Erythroblast (primary cell): ENCODE data around the gene PINK1.

Experiments used
- DNase-seq, 2 experiments: peaks; one replicate each; lab custom pipeline; 2025; lab: John Stamatoyannopoulos, UW
- GATA1 ChIP-seq: IDR thresholded peaks from 2 replicates; pipeline ENCODE4 v1.6.1; 2011; ENCODE audit warnings: low read depth, mild to moderate bottlenecking, control low read depth, low read length, moderate library complexity
- POLR2A ChIP-seq: IDR thresholded peaks from 2 replicates; pipeline ENCODE4 v1.6.1; 2011; ENCODE audit warnings: mild to moderate bottlenecking, low read length

PINK1 gene

GRCh38 chr1:20689645-20690056 lies 56.4 kb downstream of the PINK1 start:
- DNase-seq, result no peak
- TF ChIP-seq GATA1, result no peak

DNA sequence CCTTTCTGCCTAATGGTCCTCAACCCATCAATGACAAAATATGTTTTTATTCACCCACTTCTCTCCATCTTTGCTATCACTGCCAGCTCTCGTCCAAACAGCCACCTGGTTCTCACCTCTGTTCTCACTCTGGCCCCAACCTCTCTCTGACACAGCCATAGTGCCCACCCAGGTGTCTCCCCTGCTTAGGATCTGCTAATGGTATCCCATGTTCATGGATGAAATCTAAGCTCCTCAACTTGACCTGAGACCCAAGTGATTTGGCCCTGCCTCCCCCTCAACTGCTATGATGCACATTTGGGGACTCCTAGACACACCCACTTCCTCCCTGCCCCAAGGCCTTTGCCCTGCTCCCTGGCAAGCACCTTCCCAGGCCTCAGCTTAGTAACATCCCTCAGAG lies 58.6 kb downstream of the PINK1 start:
- DNase-seq, result no peak
- no peak for TF ChIP-seq GATA1

DNA sequence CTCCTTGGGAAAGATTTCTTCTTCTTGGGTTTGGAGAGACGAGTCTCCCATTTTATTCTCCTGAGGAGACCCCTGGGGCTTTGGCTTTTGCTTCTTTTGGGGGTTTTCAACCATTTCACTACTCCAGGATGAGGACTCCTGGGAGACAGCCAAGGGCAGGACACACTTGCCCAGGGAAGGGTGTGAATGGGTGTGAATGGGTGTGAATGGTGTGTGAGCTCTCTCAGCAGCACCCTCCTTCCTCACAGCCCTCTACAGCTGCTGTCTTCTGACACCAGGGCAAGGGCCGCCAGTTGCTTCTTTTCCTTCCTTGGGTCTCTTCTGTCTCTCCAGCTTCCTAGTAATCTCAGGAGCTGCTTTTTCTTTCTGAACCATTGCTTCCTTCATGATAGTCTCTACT lies 60.4 kb downstream of the PINK1 start:
- TF ChIP-seq POLR2A (no peak), GATA1 (no peak)
- no peak for DNase-seq

DNA sequence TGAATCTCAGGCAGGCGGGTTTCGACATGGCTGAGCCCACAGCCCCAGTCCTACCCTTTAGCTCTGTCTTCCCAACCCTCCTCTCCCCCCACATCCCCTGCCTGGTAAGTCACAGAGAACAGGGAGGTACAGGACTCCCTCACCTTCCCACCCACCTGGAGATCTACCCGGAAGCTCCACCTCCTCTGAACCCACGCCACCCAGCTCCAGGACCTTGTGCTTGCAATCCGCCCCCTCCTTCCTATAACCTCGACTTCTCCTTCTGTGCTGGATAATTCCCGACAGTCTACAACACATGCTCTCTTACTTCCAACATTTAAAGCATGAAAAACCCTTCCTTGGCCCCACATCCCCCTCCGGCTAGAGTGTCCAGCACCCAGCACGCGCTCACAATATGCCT lies 62.3 kb downstream of the PINK1 start:
- DNase-seq, result no peak
- no peak for TF ChIP-seq POLR2A
- no peak for TF ChIP-seq GATA1

DNA sequence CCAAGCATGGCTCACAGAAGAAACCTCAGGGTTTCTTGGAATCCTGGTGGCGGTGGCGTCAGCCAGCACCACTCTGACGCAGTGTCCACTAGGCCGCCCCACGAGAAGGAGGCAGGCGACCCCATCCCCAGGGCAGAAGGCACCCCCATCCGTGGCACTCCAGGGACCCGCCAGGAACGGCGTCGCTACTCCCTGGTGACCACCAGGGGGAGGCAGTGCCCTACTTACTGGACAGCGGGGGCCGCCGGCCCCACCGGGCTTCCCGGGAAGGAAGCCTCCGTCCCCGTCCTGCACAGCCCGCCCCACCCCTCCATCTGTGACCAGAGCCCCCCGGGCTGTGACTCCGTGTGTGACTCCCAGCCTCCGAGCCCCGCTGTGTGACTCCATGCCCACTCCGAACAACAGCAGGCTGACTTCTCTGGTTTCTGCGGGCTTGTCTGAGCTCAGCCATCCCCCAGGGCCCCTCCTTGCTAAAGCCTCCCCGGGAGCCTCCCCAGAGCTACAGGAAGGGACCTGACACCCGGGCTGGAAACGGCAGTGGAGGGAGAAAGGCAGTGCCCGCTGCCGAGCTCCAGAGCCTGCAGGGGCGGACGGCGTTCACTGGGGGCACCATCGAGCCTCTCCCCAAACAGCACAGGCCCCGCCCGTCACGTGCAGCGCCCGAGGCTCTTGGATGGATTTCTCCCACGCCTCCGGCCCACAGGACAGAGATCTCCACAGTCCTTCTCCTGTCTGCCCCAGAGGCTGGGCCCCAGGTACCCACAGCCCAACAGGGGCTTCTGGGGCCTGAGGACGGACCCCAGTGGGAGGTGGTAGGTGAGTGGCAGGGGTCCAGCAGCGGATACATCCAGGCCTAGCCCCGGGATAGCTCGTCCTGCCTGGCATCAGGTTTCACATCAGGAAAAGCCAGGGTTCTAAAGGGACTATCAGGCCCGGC lies 63.4 kb downstream of the PINK1 start:
- DNase-seq, result peak; percentile 82 to 89
- TF ChIP-seq POLR2A, result no peak
- no peak for TF ChIP-seq GATA1

DNA sequence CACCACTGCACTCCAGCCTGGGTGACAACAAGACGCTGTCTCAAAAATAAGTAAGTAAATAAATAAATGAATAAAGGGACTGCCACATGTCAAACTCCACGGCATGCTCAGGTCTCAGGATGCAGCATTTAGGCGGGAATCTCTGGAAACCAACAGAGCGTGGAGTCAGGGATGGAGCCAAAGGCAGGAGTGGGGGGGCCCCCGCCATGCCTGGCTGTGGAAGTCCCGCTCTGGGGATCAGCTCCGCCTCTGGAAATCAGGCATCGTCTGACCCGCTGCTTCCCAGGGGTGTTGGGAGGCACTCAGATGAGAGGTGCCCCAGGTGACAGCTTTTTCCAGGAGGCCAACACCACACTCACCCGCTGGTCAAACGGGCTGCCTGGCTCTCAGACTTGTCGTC lies 64.3 kb downstream of the PINK1 start:
- no peak for DNase-seq
- no peak for TF ChIP-seq POLR2A
- TF ChIP-seq GATA1, result no peak

- DNase-seq, result no peak
- TF ChIP-seq POLR2A (no peak), GATA1 (no peak)
These were observed 65.1 kb downstream of the PINK1 start for GRCh38 chr1:20698195-20698910.

GRCh38 chr1:20699558-20699957 lies 66.3 kb downstream of the PINK1 start:
- no peak for TF ChIP-seq GATA1
- no peak for TF ChIP-seq POLR2A
- no peak for DNase-seq

- TF ChIP-seq POLR2A, result no peak
- TF ChIP-seq GATA1, result no peak
- DNase-seq, result no peak
These were observed 67.5 kb downstream of the PINK1 start for GRCh38 chr1:20700636-20701215.
